Fibroblast of skin of back (primary cell): ENCODE measurements around the gene CACNA1G.

ENCODE experiments used
- DNase-seq: peaks from one replicate; pipeline ENCODE4 v3.0.0-alpha.2; 2013

The CACNA1G gene

DNA sequence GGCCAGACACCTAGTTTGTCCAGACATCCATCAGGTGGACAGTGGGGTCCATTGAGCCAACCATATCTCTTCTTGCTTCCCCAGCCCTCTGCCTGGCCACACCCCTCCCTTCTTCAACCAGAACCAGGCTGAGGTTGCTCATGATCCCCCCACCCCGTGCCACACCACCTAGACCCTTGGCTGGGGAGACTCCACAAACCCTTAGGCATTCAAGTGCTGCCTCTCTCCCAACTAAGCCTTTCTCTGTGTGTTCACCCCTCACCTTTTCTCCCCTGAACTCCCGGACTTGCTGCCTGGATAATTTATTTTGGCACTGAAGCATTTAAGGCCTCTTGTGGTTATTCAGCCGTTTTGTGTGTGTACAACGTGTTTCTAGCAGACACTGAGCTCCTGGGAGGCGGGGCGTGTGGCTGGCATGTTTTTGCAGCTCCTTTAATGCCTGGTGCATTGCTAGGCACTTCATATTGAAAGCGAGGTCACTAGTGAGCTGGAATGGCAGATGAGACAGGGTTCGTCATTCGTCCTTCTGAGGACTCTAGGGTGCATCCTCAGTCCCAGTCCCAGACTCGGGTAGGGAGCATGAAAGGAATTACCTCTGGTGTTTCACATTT, 28.7 kb downstream of the CACNA1G start:
- peak; percentile 9 for DNase-seq

DNA sequence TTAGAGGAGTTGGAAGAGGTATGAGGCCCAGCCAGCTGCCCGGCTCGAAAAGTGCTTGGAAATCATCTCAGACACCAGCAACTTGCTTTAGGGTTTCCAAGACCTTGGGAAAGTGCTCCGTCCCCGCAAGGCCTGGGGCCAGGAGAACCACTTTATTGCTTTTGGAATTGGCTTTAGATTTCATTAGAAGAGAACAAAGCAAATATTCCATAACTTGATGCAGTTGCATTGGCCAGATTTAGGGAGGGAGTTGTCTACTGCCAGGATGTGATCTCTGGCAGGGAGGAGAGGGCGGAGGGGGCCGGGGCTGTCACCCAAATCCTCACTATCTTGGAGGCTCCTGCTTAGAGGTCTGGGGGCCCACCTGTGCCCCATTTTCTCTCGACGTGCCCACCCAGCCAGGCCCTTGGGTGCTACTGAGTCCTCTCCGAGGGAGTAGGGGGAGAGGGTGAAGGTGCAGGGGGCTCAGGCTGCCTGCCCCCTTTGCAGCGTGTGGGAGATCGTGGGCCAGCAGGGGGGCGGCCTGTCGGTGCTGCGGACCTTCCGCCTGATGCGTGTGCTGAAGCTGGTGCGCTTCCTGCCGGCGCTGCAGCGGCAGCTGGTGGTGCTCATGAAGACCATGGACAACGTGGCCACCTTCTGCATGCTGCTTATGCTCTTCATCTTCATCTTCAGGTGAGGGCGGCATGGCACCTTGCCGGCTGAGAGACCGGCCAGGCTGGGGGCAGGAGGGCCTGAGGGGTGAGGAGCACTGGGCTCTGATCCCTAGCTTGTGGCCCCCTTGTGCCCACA, 30.6 kb downstream of the CACNA1G start:
- no peak for DNase-seq

DNA sequence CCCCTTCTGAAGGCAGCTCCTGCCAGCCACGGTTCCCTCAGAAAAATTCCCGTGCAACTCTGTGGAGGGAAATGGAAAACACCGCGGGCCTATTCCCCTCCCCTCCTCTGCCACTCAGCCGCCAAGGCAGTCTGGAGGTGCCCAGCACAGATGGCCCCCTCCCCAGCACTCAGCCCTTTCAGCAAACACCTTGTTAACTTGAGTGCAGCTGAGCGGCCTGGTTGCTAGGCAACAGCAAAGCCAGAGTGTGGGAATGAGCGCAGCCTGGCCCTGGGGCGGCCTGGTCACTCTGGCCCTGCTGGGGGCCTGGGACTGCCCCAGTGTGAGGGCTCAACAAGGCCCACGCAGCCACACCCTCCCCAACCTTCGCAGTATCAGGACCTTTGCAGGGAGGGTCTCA, 32.8 kb downstream of the CACNA1G start:
- no peak for DNase-seq

DNA sequence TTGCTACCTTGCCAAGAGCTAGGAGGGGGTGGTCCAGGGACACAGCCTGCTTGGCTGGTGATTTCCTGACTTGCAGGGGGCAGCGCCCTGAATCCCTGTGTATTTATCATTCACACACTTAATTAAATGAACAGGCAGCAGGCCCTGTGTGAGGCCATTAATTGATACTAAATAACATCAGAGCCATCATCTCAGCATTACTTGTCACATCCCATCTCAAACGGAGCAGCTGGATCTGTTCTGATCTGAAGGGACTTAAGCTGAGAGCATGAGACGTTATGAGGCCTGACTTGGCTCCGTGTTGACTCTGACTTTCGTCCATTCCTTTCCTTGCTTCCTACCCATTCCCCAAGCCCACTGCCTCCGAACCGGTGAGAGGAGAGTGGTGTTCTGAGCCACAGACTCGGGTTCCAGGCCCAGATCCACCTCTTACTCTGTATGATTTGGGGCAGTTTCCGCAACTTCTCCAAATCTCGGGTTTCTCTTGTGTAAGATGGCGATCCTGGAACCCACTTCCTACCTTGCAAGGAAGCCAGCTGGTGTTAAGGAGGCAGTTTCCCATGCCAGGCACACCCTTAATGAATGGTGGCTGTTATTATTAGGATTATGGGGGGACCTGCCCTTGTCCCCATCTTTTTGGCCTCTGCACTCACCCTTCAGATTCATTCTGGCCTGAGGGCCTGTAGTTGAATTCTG, 33.8 kb downstream of the CACNA1G start:
- no peak for DNase-seq

DNA sequence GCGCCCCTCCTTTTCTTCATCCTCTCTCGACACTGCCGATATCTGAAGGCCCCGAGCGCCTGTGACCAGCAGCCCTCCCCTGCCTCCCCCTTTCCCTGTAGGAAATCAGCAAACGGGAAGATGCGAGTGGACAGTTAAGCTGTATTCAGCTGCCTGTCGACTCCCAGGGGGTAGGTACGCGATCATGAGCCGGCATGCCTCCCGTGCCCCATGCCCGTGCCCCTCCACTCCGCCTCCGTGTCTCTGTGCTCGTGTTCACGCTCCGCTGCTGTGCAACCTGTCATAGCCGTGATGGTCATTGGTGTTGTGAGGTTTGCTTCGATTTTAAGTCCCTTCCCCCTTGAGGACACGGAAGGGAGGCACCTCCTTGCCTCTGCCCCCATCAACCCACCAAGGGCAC, 34.4 kb downstream of the CACNA1G start:
- DNase-seq: no peak

DNA sequence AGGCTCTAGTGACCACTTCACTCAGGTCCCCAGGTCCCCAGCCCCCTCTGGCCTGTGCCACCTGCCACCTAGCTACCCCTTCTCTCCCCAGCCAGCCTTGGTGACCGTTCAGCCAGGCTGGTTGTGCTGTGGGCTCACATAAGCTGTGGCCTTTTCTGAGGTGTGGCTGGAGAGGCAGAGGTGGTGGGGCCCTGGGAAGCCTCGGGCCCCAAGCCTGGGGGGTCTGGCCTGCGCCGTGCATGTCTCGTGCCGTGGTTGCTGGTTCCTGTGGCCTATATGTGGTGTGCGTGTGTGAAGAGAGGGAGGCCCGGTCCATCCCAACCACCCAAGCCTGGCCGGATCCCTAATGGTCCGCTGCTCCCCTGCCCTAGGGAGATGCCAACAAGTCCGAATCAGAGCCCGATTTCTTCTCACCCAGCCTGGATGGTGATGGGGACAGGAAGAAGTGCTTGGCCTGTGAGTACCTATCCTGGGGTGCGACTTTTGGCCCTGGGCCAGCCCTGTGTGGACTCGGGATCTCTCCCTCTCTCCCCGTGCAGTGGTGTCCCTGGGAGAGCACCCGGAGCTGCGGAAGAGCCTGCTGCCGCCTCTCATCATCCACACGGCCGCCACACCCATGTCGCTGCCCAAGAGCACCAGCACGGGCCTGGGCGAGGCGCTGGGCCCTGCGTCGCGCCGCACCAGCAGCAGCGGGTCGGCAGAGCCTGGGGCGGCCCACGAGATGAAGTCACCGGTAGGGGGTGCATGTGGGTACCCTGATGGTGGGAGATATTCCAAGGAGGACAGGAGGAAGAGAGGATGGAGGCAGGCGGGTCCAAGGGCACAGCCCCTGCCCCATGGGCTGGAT, 35.9 kb downstream of the CACNA1G start:
- DNase-seq: no peak

DNA sequence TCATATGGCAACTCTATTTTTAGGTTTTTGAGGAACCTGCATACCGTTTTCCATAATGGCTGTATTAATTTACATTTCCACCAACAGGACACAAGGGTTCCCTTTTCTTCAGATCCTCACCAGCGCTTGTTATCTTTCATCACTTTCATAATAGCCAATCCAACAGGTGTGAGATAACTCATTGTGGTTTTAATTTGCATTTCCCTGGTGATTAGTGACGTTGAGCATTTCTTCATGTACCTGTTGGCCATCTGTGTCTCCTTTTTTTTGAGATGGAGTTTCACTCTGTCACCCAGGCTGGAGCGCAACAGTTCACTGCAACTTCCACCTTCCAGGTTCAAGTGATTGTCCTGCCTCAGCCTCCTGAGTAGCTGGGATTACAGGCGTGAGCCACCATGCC, 38.0 kb downstream of the CACNA1G start:
- DNase-seq: no peak

DNA sequence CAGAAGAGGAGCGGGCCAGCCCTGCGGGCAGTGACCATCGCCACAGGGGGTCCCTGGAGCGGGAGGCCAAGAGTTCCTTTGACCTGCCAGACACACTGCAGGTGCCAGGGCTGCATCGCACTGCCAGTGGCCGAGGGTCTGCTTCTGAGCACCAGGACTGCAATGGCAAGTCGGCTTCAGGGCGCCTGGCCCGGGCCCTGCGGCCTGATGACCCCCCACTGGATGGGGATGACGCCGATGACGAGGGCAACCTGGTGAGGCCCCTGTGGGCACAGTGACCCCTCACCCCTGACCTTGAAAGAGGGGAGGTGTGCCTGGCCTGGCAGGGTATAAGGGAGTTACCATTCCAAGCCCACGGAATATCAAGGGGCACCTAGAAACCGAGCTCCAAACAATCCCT, 39.1 kb downstream of the CACNA1G start:
- DNase-seq: no peak

DNA sequence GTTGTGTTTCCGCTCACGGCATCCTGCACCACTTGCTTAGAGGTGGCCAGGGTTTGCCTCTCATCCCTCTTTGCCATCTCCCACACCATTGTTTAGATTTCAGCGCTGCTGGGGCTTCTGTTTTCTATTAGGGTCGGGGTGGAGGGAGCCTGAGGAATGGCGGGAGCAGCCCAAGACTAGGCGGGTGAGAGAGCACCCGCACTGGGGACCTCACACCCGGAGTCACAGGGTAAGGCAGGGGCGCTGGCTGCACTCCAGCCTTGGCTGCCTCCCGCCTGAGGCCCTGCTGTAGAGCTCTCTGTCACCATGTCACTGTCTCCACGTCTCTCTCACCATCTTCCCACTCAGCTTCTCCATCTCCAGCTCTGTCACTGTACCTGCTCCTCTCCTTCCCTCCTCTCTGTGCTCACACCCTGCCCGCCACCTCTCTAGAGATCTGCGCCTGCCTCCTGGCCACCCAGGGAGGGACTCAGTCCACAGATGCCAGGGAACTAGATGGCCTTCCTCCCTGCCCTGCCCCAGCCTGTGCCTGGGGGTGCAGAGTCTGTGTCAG, 41.4 kb downstream of the CACNA1G start:
- DNase-seq: no peak

DNA sequence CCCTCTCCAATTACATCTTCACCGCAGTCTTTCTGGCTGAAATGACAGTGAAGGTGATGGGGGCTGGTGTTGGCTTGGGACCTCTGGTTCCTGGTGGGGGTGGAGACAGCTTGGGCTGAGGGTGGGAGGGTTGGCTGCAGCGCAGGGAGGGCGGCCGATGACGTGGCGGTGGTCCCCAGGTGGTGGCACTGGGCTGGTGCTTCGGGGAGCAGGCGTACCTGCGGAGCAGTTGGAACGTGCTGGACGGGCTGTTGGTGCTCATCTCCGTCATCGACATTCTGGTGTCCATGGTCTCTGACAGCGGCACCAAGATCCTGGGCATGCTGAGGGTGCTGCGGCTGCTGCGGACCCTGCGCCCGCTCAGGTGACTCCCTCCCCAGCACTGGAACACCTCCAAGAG, 42.3 kb downstream of the CACNA1G start:
- DNase-seq: no peak

DNA sequence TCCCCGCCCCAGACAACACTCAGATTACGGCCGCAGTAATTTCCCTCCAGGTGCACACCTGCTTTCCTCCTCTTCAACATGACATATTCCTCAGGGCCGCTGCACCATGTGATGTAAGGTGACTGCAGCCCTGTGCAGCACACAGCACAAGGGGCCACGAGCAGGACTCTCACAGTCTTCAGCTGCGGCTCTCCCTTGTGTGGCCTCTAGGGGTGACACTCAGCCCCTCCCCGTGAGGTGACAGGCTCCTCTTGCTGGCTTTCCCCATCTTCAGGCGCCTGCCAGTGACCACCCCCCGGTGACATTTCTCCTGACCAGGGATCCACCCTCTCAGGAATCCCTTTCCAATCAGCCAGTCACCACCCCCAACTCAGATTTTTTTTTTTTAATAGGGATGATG, 42.8 kb downstream of the CACNA1G start:
- DNase-seq: no peak

DNA sequence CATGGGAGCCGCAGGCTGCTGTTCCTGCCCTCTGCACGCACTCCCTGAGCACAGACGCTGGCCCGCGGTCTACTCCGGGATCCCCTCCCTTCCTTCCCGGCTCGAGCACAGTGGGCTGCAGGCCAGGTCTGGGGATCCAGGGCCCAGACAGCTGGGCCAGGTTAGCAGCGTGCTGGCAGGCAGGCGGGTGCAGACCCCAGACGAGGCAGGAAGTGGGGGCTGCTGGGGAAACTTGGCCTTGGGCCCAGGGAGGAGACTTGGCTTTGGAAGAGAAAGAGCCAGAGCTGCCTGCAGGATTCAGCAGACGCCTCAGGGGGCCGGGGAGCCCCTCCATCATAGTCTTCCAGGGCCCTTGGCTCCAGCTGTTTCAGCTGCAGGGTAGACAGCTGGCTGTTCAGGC, 44.0 kb downstream of the CACNA1G start:
- DNase-seq: peak; percentile 34

DNA sequence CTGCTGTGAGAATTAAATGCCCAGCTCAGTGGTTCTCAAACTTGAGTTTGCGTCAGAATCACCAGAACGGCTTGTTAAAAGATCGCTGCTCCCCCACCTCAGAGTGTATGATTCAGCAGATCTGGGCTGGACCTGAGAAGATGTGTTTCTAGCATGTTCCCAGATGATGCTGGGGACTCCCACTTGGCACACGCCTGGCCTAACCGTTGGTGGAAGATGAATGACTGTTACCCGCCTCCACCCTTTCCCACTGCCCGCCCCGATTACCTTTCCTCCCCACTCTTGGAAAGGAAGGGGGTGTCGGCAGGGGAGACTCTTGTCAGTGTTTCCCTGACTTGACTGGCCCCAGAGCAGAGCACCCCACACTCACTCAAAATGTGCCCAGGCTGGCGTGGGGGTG, 44.9 kb downstream of the CACNA1G start:
- no peak for DNase-seq

DNA sequence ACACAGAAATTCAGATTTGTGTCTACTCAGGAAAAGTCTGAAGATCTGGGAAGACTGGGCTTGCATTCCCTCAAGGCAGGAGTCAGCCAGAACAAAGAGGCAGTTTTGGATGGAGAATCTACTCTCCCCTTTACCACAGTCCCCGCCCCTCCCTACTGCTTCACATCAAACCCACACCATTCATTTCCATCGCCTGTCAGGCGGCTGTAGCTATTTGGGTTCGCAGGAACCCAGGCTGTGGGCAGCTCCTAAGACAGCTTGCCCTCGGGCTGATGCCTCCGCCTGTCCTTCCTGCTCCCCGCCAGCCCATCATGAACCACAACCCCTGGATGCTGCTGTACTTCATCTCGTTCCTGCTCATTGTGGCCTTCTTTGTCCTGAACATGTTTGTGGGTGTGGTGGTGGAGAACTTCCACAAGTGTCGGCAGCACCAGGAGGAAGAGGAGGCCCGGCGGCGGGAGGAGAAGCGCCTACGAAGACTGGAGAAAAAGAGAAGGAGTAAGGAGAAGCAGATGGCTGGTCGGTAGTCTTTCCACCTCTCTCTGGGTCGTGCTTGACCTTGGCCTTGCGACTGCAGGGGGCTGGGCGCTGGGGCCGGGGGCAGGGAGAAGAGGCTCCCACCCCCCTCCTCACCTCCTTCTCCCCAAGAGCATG, 47.1 kb downstream of the CACNA1G start:
- no peak for DNase-seq

DNA sequence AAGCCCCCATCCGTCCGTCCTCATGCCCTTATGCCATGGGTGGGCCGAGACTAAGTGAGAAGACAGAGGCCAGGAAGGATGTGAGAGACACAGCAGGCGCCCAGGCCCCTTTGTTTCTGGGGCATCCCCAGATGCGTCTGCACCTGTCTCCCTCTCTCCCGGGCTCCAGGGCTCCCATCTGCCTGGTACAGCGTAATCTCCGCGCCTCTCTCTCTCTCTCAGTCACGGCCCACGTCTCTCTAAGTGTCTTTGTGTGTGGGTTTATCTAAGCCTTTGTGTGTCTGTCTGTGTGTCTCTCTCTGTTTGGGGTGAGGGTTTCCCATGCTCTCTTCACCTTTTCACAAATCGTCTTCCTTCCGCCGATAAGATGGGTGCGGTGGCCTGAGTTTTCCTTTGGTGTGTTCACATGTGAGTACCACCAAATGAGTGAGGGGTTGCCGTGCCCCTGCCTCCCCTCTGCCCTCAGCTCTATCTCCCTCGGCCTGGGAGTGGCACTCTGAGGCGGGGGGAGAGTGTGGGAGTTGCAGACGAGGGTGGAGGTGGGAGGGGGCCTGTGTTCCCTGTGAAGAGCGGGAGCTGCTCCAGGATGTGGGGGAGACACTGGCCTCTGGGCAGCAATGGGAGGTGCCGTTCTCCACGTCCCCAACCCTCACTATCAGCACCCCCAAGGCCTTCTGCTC, 48.3 kb downstream of the CACNA1G start:
- no peak for DNase-seq

DNA sequence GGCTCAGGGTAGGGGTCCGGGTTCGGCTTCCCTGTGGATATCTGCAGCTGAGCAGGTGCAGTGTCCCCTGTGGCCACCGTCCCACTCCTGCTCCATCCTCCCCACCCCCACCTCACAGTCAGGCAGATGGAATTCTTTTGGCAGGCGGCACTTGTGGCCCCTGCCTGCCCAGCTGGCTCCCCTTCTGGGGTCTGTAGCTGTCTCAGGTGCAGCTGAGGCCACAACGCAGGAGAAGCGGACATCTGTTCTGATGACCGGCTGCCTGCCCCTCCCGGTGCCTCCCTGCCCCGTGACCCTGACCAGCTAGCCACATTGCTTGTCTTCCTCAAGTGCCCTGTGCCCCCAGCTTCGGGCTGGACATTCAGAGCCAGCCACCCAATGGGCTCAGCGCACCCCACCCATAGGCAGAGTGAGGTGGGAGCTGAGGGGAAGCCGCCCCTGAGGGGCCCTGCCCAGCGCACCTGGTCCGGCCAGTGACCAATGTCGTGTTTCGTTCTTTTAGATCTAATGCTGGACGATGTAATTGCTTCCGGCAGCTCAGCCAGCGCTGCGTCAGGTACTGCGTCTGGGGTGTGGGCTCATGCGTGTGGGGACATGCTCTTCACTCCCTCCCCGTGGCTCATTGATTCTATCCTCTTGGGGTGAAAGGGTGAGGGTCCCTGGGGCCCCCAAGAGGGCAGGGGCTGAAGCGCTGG, 49.0 kb downstream of the CACNA1G start:
- DNase-seq: no peak

DNA sequence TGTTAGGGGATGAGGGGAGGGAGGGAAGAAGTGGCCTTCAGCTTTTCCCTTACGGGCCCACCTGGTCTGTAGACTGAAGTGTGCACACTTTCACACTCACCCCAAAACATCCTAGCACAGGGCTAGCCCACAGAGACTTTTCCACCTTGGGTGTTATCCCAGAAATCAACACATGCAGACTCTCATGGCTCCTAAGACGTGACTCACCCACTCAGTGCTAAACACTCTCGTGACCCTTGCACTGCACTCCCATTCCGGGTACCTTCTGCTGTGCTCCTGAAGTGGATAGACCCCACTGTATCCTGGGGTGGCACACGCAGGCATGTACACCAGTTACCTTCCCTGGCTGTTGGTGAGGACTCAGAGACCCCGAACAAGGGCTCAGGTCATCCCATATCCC, 51.1 kb downstream of the CACNA1G start:
- no peak for DNase-seq

DNA sequence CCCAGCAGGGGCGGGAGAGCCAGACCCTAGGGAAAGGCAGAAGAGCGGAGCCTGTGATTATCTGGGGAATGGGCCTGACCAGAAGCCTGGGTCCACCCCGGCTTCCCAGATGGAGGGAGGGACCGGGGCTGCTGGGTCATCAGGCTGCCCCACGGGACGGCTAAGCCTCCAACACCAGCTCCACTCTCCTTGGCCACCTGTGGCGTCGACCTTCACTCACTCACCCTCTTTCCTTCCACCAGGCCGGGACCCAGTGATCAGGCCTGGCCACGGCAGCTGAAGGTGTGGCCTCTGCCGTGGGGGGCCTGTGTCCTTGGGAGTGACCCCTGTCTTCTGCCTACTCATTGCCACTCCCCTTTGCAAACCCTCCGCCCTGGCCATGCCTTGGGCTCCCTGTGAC, 51.8 kb downstream of the CACNA1G start:
- no peak for DNase-seq

DNA sequence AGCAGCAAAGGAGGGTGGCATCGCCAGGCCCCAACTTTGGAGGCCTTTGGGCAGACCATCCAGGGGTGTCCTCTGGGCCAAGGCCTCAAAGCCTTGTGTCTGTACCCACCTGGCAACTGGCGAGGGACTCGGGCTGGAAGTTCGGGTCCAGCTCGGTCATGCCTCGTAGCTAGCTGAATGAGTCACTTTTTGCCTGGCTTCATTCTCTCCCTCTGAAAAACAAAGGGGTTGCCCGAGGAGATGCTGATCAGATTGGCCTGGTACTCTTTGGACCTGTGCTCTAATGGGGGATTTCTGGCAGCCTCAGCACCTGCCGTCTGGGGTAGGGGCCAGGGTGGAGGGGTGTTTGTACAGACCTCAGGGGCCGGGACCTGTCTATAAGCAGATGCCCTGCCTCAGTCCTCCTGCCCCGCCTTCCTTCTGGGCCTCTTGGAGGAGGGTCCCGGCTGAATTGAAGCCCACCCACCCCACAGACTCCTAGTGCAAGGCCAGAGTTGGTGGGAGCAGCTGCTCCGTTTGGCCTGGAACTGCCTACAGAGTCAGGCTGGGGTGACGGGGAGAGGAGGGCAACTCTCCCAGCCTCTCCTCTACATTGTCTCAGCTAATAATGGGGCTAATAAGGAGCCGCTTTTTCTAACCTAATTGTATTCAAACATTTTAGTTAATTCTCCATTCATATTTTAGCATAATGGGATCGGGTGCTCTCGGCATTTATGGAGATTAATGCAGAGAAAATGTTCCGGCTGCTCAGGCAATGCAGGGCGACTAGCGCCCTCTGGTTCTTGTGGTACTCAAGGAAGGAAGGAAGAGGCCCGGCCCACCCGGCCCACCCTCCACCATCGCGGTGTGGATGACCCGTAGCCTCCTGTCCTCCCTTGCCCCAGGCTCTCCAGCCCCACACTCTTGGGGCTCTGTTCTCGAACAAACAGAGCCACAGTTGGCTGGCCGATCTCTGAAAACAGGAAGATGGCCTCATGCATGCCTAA, 52.8 kb downstream of the CACNA1G start:
- no peak for DNase-seq
